Upper lobe of left lung (tissue), 4 donors: ENCODE measurements around the gene TMEM119.

Experiments used
- EP300 ChIP-seq, 4 donors: sonication (generic); formaldehyde crosslinking; IDR thresholded peaks; one replicate each; pipeline ENCODE4 v1.5.1; 2017; ENCODE audit warnings: antibody characterized with exemption in 4 of 4, control low read depth in 2 of 4
- POLR2A ChIP-seq, 4 donors: fragments of 450-650 bp; IDR thresholded peaks; one replicate each; pipeline ENCODE4 v1.5.1; 2016 to 2017; ENCODE audit warnings: antibody characterized with exemption in 4 of 4, mild to moderate bottlenecking in 2 of 4
- TF ChIP-seq, protein P1 (sequence below), 6 experiments: fragments of 450-650 bp in 4 of 6; fragments of 200-600 bp in 2 of 6; sonication (generic) in 2 of 6; IDR thresholded peaks; one replicate each; pipeline ENCODE4 v1.5.1; 2016 to 2019; ENCODE audit warnings: antibody characterized with exemption in 6 of 6

- TF ChIP-seq, protein P1, sequence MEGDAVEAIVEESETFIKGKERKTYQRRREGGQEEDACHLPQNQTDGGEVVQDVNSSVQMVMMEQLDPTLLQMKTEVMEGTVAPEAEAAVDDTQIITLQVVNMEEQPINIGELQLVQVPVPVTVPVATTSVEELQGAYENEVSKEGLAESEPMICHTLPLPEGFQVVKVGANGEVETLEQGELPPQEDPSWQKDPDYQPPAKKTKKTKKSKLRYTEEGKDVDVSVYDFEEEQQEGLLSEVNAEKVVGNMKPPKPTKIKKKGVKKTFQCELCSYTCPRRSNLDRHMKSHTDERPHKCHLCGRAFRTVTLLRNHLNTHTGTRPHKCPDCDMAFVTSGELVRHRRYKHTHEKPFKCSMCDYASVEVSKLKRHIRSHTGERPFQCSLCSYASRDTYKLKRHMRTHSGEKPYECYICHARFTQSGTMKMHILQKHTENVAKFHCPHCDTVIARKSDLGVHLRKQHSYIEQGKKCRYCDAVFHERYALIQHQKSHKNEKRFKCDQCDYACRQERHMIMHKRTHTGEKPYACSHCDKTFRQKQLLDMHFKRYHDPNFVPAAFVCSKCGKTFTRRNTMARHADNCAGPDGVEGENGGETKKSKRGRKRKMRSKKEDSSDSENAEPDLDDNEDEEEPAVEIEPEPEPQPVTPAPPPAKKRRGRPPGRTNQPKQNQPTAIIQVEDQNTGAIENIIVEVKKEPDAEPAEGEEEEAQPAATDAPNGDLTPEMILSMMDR (IDR thresholded peaks at IDR 0.05) = no peak
- TF ChIP-seq POLR2A (IDR thresholded peaks at IDR 0.05) (no peak), EP300 (IDR thresholded peaks at IDR 0.05) (no peak)
Observed at GRCh38 chr12:108630481-108631207, 32.8 kb upstream of the TMEM119 start.
